Measurements from ENCODE around the gene PLD5. TPM values are rescaled to one million over a fixed set of nuclear protein-coding genes. Genes with fewer than 3 reads are reported as not detected.
"Not testable (repeated sequence)": the region's sequence is repeated elsewhere in the genome, so short reads cannot be mapped to it uniquely, and the experiment has no call there.

The PLD5 gene
- total RNA-seq, 1 donor from 2014 or later: not detected

GRCh38 chr1:242212401-242212800 lies 312.1 kb downstream of the PLD5 start:
- peaks cover 19% of the 10 kb centered on the region for H3K9me3 Mint-ChIP-seq (ENCODE audit: low read depth)
- H3K4me1 Mint-ChIP-seq (ENCODE audit: low read depth): no peaks in the 10 kb centered on the region
- H3K4me3 Mint-ChIP-seq (ENCODE audit: unreplicated experiment): no peak overlapping the region

GRCh38 chr1:242211254-242212022 lies 313.1 kb downstream of the PLD5 start:
- Mint-ChIP-seq H3K36me3 (ENCODE audit: low read depth) (no peaks in the 10 kb centered on the region), H3K4me3 (ENCODE audit: unreplicated experiment) (no peak overlapping the region), H3K27me3 (ENCODE audit: low read depth) (peaks cover 10% of the 10 kb centered on the region), H3K9me3 (ENCODE audit: low read depth) (peaks cover 13% of the 10 kb centered on the region), H3K27ac (ENCODE audit: unreplicated experiment) (no peak overlapping the region), H3K4me1 (ENCODE audit: low read depth) (no peaks in the 10 kb centered on the region)
- TF ChIP-seq CTCF (IDR thresholded peaks at IDR 0.05): no peak
- DNase-seq (ENCODE audit: low spot score): no peak

More at GRCh38 chr1:242212401-242212800, 312.1 kb downstream of the PLD5 start:
- DNase-seq (ENCODE audit: low spot score): no peak
- H3K27me3 Mint-ChIP-seq (ENCODE audit: low read depth): peaks cover 4% of the 10 kb centered on the region
- no peak overlapping the region for H3K27ac Mint-ChIP-seq (ENCODE audit: unreplicated experiment)
- no peak for TF ChIP-seq CTCF (IDR thresholded peaks at IDR 0.05)
- H3K36me3 Mint-ChIP-seq (ENCODE audit: low read depth): no peaks in the 10 kb centered on the region

- not testable (repeated sequence) for H3K4me1 Mint-ChIP-seq (ENCODE audit: low read depth); H3K36me3 Mint-ChIP-seq (ENCODE audit: low read depth); H3K27ac Mint-ChIP-seq (ENCODE audit: unreplicated experiment); DNase-seq (ENCODE audit: low spot score); H3K4me3 Mint-ChIP-seq (ENCODE audit: unreplicated experiment); H3K9me3 Mint-ChIP-seq (ENCODE audit: low read depth)
- H3K27me3 Mint-ChIP-seq (ENCODE audit: low read depth): peaks cover 10% of the 10 kb centered on the region
Measured at GRCh38 chr1:242210316-242210715, 314.2 kb downstream of the PLD5 start.

- Mint-ChIP-seq H3K36me3 (ENCODE audit: low read depth) (no peaks in the 10 kb centered on the region), H3K4me3 (ENCODE audit: unreplicated experiment) (no peak overlapping the region), H3K9me3 (ENCODE audit: low read depth) (peaks cover 3% of the 10 kb centered on the region), H3K27ac (ENCODE audit: unreplicated experiment) (no peak overlapping the region), H3K4me1 (ENCODE audit: low read depth) (no peaks in the 10 kb centered on the region), H3K27me3 (ENCODE audit: low read depth) (peaks cover 10% of the 10 kb centered on the region)
- DNase-seq (ENCODE audit: low spot score): no peak
- TF ChIP-seq CTCF (IDR thresholded peaks at IDR 0.05): no peak
Measured at GRCh38 chr1:242209063-242209462, 315.4 kb downstream of the PLD5 start.

GRCh38 chr1:242208021-242208420 lies 316.5 kb downstream of the PLD5 start:
- H3K27me3 Mint-ChIP-seq (ENCODE audit: low read depth): peaks cover 10% of the 10 kb centered on the region
- no peak for DNase-seq (ENCODE audit: low spot score)
- no peaks in the 10 kb centered on the region for H3K4me1 Mint-ChIP-seq (ENCODE audit: low read depth)
- no peak for TF ChIP-seq CTCF (IDR thresholded peaks at IDR 0.05)
- peaks cover 3% of the 10 kb centered on the region for H3K9me3 Mint-ChIP-seq (ENCODE audit: low read depth)
- no peaks in the 10 kb centered on the region for H3K36me3 Mint-ChIP-seq (ENCODE audit: low read depth)
- no peak overlapping the region for H3K4me3 Mint-ChIP-seq (ENCODE audit: unreplicated experiment)
- H3K27ac Mint-ChIP-seq (ENCODE audit: unreplicated experiment): no peak overlapping the region

GRCh38 chr1:242206994-242207393 lies 317.5 kb downstream of the PLD5 start:
- DNase-seq (ENCODE audit: low spot score): no peak
- no peaks in the 10 kb centered on the region for H3K4me1 Mint-ChIP-seq (ENCODE audit: low read depth)
- no peaks in the 10 kb centered on the region for H3K36me3 Mint-ChIP-seq (ENCODE audit: low read depth)
- peaks cover 3% of the 10 kb centered on the region for H3K9me3 Mint-ChIP-seq (ENCODE audit: low read depth)
- no peak overlapping the region for H3K27ac Mint-ChIP-seq (ENCODE audit: unreplicated experiment)
- TF ChIP-seq CTCF (IDR thresholded peaks at IDR 0.05): no peak
- no peak overlapping the region for H3K4me3 Mint-ChIP-seq (ENCODE audit: unreplicated experiment)
- peaks cover 10% of the 10 kb centered on the region for H3K27me3 Mint-ChIP-seq (ENCODE audit: low read depth)
